Heart left ventricle (tissue), 16 donors: ENCODE data around the gene RPL38. TPM values are rescaled to one million over a fixed set of nuclear protein-coding genes. Genes with fewer than 3 reads are reported as not detected.

Source experiments
- ATAC-seq, 4 donors: fragments of 200-7000 bp; cut with Tn5 transposase; one replicate each; pipeline ENCODE4 v1.9.1; 2020 to 2022; ENCODE audit warnings: moderate library complexity in 4 of 4, mild to moderate bottlenecking in 3 of 4, moderate number of reproducible peaks in 1 of 4
- DNase-seq, 5 donors: peaks; one replicate each; pipeline ENCODE4 v3.0.0-alpha.2; 2020
- H3K27ac ChIP-seq, 12 donors: fragments of 200-600 bp; sonication (generic) in 4 of 12; one replicate each; pipeline versions ENCODE4 v1.5.0 to v1.8.0; 2016 to 2022; ENCODE audit warnings: mild to moderate bottlenecking in 2 of 12
- H3K27me3 ChIP-seq, 9 donors: fragments of 200-600 bp; sonication (generic) in 2 of 9; one replicate each; pipeline versions ENCODE4 v1.5.1 to v1.8.0; 2016 to 2022; ENCODE audit warnings: mild to moderate bottlenecking in 3 of 9
- H3K36me3 ChIP-seq, 9 donors: fragments of 200-600 bp; sonication (generic) in 2 of 9; one replicate each; pipeline versions ENCODE4 v1.5.0 to v1.8.0; 2018 to 2022; ENCODE audit warnings: mild to moderate bottlenecking in 2 of 9
- H3K4me1 ChIP-seq, 12 donors: fragments of 200-600 bp; sonication (generic) in 4 of 12; one replicate each; pipeline versions ENCODE4 v1.5.0 to v1.8.0; 2016 to 2022; ENCODE audit warnings: mild to moderate bottlenecking in 3 of 12
- H3K4me3 ChIP-seq, 12 donors: fragments of 200-600 bp; sonication (generic) in 4 of 12; one replicate each; pipeline versions ENCODE4 v1.5.0 to v1.8.0; 2017 to 2022; ENCODE audit warnings: mild to moderate bottlenecking in 9 of 12, moderate library complexity in 4 of 12
- H3K9me3 ChIP-seq, 12 donors: fragments of 200-600 bp; sonication (generic) in 4 of 12; one replicate each; pipeline versions ENCODE4 v1.5.0 to v1.8.0; 2016 to 2022; ENCODE audit warnings: mild to moderate bottlenecking in 1 of 12
- POLR2A ChIP-seq, 2 donors: fragments of 450-650 bp; IDR thresholded peaks; one replicate each; pipeline ENCODE4 v1.6.1; 2017; ENCODE audit warnings: antibody characterized with exemption in 2 of 2, mild to moderate bottlenecking in 2 of 2, moderate library complexity in 2 of 2
- WGBS, 4 donors: extraction: QIAGEN DNeasy Blood & Tissue Kit in 2 of 4; methylation state at CpG; one replicate each; pipeline versions ENCODE4 v1.1.5 to v1.1.7; 2013 to 2018; 5-methylcytosine and 5-hydroxymethylcytosine counted together
- intact Hi-C, 10 donors: fragments of 100-400 bp; cut with DNase I; formaldehyde crosslinking; loops; one replicate each; pipeline versions ENCODE4 v1.11.1 to v1.14.2; 2022
- polyA plus RNA-seq, 2 donors: library from polyadenylated mRNA; stranded (reverse); fragments of 200-250 nt; gene quantifications; one replicate each; pipeline ENCODE4 v1.2.3, GENCODE V29; 2013
- total RNA-seq, 9 donors: library from RNA; depleted of rRNA in 2 of 9; stranded (reverse); fragments of >200 nt in 2 of 9; fragmentation: NEBNext Ultra II Directional in 3 of 9; extraction: Animal tissue kit (Norgen Biotek cat#: 25700) in 3 of 9; gene quantifications; one replicate each; pipeline versions ENCODE4 v1.1.0 to v1.2.4, GENCODE V29; 2016 to 2023
- TF ChIP-seq, protein P1 (sequence below), 12 donors: fragments of 200-600 bp; sonication (generic) in 4 of 12; IDR thresholded peaks; one replicate each; pipeline versions ENCODE4 v1.5.0 to v1.8.0; 2018 to 2022; ENCODE audit warnings: antibody characterized with exemption in 12 of 12, mild to moderate bottlenecking in 5 of 12
- donor health status: ischemic (EF 13 %, LVEDD 7.1; RV severe dilation, severe dysfunction).
- donor health status: healthy with polysubstance abuse.
- donor health status: DM: no; HTN: yes; CAD: no.
- donor health status: DM: no; HTN: no; CAD: no.
- donor health status: ischemic (EF 25% LVEDD 6.9; RV normal size, moderate dysfunction).
- donor health status: ischemic (EF 25% LVEDD 5.7; RV mildly dilated, moderate dysfunction).
- donor health status: healthy.
- donor health status: DM: yes; HTN: yes; CAD: no.
- donor health status: ischemic (EF 35%, LVEDD 5.7; RV mildly dilated, moderate dysfunction).
- donor health status: nonischemic (EF 11% LVEDD 7.7; RV severe dilation, severe dysfunction).
- donor health status: DM: yes; HTN: yes; CAD: no.
- donor health status: PGD.
- donor health status: ischemic (EF 29% LVEDD 5.4; RV normal size, mild dysfunction).
- donor health status: nonischemic (EF 23%, LVEDD 6.1; RV moderate dilation, normal function).

The RPL38 gene
- total and polyA plus RNA-seq, 11 donors: 244 to 1,830 (median 740) TPM

DNA sequence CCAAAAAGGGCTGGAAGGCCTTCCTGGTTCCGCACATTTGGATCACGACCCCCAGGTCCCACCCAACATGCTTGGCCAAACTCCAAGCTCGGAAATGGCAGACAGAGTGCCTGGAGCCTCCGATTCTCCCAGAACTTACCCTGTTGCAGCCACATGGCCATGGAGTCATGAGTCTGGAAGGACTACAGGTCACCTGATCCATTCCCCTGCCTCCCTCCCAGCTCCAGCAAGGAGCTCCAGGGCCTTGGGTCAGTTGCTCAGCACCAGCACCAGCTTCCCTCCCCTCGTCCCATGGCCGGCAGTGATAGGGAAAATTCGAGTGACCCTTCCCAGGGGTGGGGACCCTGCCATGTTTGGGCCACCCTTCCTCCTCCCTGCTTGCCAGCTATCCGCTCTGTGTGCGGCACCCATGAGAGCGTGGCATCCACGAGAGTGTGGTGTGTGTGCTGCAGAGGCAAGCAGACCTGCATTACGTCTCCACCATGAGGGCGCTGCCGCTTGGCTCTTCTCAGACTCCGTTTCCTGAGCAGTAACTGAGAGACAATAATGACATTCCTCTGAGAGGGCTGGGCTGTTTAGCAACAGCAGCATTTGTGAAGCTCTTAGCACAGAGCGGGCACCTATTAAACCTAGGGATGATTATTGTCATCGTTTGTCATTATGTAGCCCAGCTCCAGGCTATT, 21.3 kb upstream of the RPL38 start:
- ATAC-seq (no peak), DNase-seq (no peak)
- H3K27ac ChIP-seq: no peak overlapping the region
- 69 to 76% (median 72%) methylated on average over 13 to 17 of the region's 17 CpGs for WGBS, 4 donors
- intact Hi-C loops: no loop called here
- peaks cover 0 to 54% (median 7%) of the 10 kb centered on the region in 9 donors for H3K27me3 ChIP-seq
- H3K4me1 ChIP-seq: no peaks in the 10 kb centered on the region
- no peak overlapping the region for H3K4me3 ChIP-seq
- TF ChIP-seq, protein P1, sequence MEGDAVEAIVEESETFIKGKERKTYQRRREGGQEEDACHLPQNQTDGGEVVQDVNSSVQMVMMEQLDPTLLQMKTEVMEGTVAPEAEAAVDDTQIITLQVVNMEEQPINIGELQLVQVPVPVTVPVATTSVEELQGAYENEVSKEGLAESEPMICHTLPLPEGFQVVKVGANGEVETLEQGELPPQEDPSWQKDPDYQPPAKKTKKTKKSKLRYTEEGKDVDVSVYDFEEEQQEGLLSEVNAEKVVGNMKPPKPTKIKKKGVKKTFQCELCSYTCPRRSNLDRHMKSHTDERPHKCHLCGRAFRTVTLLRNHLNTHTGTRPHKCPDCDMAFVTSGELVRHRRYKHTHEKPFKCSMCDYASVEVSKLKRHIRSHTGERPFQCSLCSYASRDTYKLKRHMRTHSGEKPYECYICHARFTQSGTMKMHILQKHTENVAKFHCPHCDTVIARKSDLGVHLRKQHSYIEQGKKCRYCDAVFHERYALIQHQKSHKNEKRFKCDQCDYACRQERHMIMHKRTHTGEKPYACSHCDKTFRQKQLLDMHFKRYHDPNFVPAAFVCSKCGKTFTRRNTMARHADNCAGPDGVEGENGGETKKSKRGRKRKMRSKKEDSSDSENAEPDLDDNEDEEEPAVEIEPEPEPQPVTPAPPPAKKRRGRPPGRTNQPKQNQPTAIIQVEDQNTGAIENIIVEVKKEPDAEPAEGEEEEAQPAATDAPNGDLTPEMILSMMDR (IDR thresholded peaks at IDR 0.05): no peak
- no peak for TF ChIP-seq POLR2A (IDR thresholded peaks at IDR 0.05)
- H3K36me3 ChIP-seq: no peaks in the 10 kb centered on the region
- H3K9me3 ChIP-seq: no peaks in the 10 kb centered on the region

DNA sequence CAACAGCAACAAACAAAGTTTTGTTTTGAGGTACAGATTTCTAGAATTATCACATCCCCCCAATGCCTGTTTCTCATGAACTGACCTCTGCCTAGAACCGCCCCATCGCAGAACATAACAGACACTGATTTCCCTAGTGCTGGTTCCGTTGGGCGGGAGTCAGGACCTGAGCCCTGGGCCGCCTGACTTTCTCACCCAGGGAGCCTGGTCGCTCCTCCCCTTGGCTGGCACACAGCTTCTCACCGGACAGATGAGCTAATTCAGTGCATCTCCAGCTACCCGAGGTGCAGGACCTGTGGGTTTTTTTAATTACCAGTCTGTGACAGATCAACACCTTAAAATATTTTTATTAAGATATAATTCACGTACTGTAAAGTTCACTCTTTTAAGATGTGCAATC, 20.1 kb upstream of the RPL38 start:
- Histone ChIP-seq H3K27me3 (peaks cover 0 to 47% (median 7%) of the 10 kb centered on the region in 9 donors), H3K4me3 (no peak overlapping the region), H3K36me3 (no peaks in the 10 kb centered on the region), H3K4me1 (no peaks in the 10 kb centered on the region), H3K9me3 (no peaks in the 10 kb centered on the region), H3K27ac (no peak overlapping the region)
- 78 to 80% (median 80%) methylated on average over 9 of the region's 9 CpGs for WGBS, 4 donors
- intact Hi-C loops: no loop called here
- DNase-seq (no peak), ATAC-seq (no peak)
- TF ChIP-seq POLR2A (IDR thresholded peaks at IDR 0.05): no peak
- TF ChIP-seq, protein P1 (IDR thresholded peaks at IDR 0.05): no peak

DNA sequence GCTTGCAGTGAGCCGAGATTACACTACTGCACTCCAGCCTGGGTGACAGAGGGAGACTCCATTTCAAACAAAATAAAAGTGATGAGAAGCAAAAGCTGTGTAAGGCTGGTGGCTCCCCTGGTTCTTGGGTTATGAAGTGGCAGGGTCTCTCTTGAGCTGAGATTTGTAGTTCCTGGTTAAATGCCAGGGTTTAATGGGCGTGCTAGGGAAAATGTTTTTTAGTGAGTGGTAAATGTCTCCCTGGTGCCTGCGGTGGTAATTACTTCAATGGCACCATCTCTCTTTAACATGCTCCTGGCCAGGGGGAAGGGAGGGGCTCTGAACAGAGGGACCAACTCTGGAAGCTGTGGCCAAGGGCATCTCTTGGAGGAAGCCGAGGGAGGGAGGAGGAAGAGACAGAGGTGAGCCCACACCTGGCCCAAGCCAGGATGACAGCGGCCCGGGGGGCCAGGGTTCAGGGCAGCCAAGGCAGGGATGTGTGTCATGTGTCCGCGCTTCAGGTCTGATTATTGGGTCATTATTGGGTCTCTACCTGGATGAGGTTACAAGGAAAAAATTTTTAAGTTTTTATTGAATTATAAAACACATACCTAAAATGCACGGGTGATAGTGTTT, 17.8 kb upstream of the RPL38 start:
- Histone ChIP-seq H3K36me3 (no peaks in the 10 kb centered on the region), H3K27me3 (peaks cover 0 to 25% (median 0%) of the 10 kb centered on the region in 9 donors), H3K9me3 (no peaks in the 10 kb centered on the region), H3K27ac (no peak overlapping the region), H3K4me3 (no peak overlapping the region), H3K4me1 (no peaks in the 10 kb centered on the region)
- TF ChIP-seq, protein P1 (IDR thresholded peaks at IDR 0.05): no peak
- TF ChIP-seq POLR2A (IDR thresholded peaks at IDR 0.05): no peak
- intact Hi-C loops: no loop called here
- ATAC-seq (no peak), DNase-seq (no peak)
- WGBS, 4 donors: 70 to 81% (median 74%) methylated on average over 9 of the region's 9 CpGs

DNA sequence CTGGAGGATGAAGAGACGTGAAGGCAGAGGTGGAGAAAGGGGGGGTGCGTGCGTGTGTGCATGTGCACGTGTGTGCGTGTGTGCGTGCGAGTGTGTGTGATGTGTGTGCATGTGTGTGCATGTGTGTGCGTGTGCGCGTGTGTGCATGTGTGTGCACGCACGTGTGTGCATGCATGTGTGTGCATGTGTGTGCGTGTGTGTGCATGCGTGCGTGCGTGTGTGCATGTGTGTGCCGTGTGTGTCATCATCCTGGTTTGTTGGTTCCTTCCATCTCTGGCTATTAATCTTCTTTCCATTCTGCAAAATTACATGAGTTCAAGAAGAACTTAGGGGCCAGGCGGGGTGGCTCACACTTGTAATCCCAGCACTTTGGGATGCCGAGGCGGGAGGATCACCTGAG, 17.0 kb upstream of the RPL38 start:
- ATAC-seq (no peak), DNase-seq (no peak)
- Histone ChIP-seq H3K9me3 (no peaks in the 10 kb centered on the region), H3K27me3 (peaks cover 0 to 25% (median 0%) of the 10 kb centered on the region in 9 donors), H3K36me3 (no peaks in the 10 kb centered on the region), H3K27ac (no peak overlapping the region), H3K4me3 (no peak overlapping the region), H3K4me1 (no peaks in the 10 kb centered on the region)
- WGBS, 4 donors: 78 to 92% (median 89%) methylated on average over 20 of the region's 20 CpGs
- TF ChIP-seq, protein P1 (IDR thresholded peaks at IDR 0.05): no peak
- no peak for TF ChIP-seq POLR2A (IDR thresholded peaks at IDR 0.05)
- intact Hi-C loops: no loop called here
